Breast epithelium (tissue), 3 donors: ENCODE measurements around the gene NLRP10.

Source experiments
- CTCF ChIP-seq, 3 donors: fragments of 450-650 bp; IDR thresholded peaks; one replicate each; pipeline ENCODE4 v1.5.1; 2016 to 2017; ENCODE audit warnings: antibody characterized with exemption in 3 of 3, mild to moderate bottlenecking in 3 of 3, moderate library complexity in 3 of 3
- POLR2A ChIP-seq: fragments of 450-650 bp; IDR thresholded peaks from one replicate; pipeline ENCODE4 v1.6.1; 2016; ENCODE audit warnings: antibody characterized with exemption, mild to moderate bottlenecking, moderate library complexity
- POLR2AphosphoS5 ChIP-seq, 3 donors: sonication (generic); formaldehyde crosslinking; IDR thresholded peaks; one replicate each; pipeline ENCODE4 v1.6.1; 2017; ENCODE audit warnings: antibody characterized with exemption in 3 of 3

- TF ChIP-seq CTCF (IDR thresholded peaks at IDR 0.05) (no peak), POLR2AphosphoS5 (IDR thresholded peaks at IDR 0.05) (no peak), POLR2A (no peak)
Measured at GRCh38 chr11:8000390-8000789, 35.1 kb upstream of the NLRP10 start.
